HG02973 (cell line): ENCODE measurements around the gene PDE6B.

Experiments used
- ATAC-seq: cut with Tn5 transposase; IDR thresholded peaks from one replicate; pipeline ENCODE4 v1.9.1; 2021; ENCODE audit warnings: moderate library complexity; ENCODE audit not compliant: unreplicated experiment

Gene PDE6B

DNA sequence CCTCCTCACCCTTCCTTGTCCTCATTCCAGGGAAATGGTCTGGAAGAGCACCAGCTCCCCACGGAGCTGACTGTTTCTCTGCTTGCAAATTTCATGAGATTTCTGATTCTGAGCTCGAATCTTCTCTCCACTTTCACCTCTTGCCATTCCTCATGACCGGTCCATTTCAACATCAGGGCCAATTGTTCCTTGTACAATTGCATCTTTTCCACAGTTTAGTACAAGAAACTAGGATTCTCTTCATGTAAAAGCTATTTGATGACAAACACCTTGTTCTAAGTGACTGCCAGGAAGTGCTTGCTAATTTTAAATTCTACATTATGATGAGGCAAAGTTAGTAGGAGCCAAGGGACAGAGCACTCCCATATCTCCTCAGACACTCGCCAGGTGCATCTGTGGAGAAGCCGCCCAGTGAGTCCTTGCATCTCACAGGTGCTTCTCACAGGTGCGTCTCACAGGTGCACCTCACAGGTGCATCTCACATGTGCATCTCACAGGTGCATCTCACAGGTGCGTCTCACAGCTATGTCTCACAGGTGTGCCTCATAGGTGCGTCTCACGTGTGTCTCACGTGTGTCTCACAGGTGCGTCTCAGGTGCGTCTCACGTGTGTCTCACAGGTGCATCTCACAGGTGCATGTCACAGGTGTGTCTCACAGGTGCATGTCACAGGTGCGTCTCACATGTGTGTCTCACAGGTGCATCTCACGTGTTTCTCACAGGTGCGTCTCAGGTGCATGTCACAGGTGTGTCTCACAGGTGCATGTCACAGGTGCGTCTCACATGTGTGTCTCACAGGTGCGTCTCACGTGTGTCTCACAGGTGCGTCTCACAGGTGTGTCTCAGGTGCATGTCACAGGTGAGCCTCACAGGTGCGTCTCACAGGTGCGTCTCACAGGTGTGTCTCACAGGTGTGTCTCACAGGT lies 3.0 kb upstream of the PDE6B start:
- no peak for ATAC-seq

DNA sequence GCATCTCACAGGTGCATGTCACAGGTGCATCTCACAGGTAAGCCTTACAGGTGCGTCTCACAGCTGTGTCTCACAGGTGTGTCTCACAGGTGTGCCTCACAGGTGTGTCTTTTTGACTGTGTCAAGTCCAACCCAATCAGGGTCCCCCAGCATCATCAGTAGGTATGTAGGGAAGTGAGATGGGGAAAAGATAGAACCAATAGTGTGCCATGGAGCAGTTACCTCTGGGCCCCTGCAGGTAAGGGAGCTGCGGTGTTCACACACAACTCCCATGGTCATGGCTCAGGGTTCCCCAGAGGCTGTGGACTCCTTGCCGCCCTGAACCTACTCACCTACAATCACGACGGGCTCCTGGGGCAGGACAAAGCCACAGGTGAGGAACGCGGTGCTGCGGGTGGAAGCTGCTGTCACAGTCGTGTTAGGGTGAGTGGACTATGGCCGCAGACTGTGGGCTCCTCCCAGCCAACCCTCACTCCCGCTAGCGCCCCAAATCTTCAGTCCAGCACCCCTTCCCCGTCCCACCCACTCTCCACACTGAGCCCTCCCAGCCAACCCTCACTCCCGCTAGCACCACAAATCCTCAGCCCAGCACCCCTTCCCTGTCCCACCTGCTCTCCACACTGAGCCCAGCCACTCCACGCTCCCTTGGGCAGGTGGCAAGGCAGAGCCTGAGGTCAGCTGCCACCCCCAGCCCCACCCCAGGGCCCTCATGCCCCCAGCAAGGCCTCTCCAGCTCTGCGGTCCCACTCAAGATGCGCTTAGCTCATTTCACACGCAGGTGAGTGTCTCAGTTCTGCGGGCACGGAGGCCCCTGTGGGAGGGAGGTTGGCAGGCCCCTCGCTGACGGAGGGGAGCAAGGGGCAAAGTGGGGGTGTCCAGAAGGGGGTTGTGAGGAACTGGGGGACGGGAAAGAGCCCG lies 2.1 kb upstream of the PDE6B start:
- no peak for ATAC-seq

DNA sequence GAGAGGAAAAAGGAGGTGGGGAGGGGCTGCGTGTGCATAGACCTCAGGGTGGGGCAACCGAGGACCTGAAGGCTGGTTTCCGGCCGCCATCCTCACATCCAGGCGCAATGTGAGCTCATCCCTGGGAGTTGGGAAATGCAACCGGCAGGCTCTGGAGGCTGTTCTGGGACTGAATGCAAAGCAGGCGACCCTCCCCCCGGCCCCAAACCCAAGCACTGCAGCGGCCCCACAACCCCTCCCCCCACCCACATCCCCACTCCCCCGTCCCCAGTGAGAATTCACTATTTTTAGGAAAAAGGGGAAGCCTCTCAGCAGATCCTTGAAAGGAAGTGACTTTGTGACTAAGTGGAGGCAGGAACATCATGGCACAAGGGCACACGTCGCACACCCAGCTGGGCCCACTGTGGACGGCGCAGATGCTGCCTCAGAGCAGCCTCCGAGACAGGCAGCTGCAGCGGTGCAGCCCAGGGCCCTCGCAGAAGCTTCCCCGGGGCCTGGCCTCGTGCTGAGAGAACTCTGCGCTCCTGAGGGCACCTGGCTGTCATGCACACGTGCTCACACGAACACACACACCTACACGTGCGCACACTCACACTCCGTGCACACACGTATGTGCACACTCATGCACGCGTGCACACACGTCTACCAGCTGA lies 1.3 kb upstream of the PDE6B start:
- ATAC-seq, result no peak

DNA sequence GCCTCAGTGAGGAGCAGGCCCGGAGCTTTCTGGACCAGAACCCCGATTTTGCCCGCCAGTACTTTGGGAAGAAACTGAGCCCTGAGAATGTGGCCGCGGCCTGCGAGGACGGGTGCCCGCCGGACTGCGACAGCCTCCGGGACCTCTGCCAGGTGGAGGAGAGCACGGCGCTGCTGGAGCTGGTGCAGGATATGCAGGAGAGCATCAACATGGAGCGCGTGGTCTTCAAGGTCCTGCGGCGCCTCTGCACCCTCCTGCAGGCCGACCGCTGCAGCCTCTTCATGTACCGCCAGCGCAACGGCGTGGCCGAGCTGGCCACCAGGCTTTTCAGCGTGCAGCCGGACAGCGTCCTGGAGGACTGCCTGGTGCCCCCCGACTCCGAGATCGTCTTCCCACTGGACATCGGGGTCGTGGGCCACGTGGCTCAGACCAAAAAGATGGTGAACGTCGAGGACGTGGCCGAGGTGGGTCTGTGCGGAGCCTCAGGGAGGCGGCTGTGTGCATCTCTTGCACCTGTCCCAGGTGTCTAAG lies 323 bp downstream of the PDE6B start:
- no peak for ATAC-seq

DNA sequence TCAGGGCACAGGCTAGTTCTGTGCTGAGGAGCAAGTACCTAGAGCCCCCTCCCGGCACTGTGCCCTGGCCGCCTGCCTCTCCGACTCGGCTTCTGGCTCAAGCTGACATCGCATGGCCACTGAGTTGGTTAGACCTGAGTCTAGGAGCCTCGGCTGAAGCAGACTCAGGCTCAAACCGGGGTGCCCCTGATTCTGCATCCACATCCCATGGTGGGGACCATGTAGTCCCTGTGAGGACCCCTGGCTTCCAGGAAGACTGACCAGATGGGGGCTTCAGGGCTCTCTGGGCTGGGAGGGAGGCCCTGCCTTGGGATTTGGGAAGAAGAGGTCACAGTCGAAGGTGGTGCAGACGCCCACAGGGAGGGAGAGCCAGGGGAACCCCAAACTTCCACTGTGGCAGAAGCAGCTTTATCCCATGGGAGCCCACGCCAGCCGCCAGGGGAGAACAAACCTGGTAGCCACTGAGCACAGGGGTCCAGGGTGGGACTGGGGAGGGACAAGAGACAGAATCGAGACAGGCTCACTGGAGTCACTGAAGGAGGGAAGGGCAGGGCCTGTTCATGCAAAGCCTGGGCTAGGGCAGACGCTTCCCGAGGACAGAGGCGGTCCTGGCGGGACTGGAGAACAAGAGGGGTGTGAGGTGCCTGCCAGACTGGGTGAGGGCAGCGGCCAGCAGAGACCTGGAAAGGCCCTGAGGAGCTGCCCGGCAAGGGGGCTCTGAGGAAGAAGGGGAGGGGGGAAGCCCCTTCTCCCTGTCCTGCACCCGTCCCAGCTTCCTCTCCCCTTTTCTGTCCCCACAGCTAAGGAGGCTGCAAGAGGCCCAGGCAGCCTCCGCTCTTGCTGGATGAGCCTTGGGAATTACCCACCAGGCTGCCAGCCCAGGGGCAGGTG lies 1.1 kb downstream of the PDE6B start:
- no peak for ATAC-seq

DNA sequence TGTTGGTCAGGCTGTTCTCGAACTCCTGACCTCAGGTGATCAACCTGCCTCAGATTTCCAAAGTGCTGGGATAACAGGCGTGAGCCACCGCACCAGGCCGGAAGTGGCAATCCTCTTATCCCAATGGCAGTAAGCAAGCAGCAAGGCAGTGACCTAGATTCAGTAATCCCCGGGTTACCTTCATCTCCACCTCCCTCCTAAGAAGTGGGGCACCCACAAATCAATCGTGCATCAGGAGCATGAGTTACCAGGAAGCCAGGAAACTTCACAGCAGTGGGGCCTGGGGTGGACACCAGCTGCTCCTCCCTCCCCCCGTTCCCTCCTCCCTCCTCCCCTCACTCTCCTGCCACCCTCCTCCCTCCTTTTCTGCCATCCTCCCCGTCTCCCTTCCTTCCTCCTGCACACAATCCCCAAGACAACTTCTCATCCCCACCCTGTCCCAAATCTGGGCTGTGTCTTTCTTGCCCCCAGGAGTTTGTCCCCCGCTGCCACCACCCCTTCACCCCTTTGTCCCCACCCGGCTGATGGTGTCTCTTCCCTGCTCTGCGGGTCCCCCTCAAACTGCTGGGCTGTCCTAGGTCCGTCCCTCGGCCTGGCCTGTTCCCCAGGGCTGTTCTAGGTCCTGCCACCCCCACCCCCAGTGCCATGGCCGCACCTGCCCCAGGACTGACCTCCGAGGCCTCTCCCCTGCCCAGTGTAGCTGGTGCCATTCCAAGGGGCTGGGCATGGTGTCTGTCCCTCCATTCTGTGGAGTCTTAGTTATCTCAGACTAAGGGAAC lies 2.2 kb downstream of the PDE6B start:
- ATAC-seq, result no peak

DNA sequence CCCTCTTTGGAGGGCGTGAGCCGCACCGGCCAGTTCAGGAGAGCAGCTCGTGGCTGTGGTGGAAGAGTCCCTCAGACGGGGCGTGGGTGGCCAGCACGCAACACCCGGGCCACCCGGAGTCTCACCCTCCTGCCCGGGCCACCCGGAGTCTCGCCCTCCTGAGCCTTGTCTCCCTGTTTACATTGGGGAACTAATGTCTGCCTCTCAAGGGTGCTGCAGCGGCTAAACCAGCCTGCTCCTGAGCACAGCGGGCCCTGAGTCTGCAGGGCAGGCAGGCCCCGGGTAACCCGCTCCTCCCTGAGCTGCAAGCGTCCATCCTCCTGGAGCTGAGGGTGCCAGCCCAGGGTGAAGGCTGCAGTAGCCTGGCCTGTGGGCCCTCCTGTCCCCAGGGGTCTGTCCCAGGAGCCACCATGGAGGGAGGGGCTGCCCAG lies 3.0 kb downstream of the PDE6B start:
- no peak for ATAC-seq

DNA sequence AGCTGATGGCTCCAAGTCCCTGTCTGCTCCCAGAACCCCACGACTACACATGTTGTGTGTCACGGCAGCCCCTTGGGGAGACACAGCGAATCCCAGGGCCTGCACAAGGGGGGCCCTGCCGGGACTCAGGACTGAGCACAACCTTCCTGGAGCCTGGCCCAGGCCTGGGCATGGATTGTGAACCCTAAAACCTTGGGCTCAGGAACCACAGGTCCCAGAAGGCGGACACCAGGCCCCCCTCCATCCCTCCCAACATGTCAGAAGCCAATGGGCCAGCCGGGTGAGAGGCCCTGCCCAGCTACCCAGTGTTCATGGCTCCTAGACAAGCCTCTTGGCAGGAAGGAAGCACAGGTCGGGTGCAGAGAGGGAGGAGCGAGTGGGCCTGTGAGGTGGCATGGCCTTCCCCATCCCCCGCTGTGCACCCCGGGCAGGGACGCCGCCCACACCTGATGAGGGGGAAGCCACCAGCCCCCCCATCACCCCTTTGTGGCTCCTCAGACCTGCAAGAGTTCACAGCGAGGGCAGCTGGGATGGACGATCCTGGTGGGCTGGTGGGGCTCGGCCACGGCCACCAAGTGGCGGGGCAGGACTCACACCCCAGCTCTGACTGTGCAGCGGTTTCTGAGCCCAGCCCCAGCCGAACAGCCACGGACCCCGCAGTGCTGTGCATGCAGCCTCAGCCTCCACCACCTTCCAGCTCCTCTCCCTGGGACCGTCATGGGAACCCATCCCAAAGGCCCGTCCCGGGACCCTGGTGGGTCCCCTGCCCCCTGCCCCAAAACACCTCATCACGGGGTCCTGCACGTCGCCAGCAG lies 3.7 kb downstream of the PDE6B start:
- no peak for ATAC-seq

DNA sequence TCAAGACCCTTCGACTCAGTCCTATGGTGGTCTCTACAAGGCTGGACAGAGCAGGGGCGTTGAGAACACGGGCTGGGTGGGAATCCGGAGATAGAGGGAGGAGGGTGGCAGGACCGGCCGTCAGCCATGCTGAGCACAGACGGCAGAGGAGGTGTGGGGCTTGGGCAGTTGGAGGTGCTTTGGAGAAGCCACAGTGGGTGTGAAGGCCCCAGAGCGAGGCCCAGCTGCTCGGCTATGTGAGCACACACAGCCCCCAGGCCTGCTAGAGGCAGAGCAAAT lies 4.2 kb downstream of the PDE6B start:
- no peak for ATAC-seq

DNA sequence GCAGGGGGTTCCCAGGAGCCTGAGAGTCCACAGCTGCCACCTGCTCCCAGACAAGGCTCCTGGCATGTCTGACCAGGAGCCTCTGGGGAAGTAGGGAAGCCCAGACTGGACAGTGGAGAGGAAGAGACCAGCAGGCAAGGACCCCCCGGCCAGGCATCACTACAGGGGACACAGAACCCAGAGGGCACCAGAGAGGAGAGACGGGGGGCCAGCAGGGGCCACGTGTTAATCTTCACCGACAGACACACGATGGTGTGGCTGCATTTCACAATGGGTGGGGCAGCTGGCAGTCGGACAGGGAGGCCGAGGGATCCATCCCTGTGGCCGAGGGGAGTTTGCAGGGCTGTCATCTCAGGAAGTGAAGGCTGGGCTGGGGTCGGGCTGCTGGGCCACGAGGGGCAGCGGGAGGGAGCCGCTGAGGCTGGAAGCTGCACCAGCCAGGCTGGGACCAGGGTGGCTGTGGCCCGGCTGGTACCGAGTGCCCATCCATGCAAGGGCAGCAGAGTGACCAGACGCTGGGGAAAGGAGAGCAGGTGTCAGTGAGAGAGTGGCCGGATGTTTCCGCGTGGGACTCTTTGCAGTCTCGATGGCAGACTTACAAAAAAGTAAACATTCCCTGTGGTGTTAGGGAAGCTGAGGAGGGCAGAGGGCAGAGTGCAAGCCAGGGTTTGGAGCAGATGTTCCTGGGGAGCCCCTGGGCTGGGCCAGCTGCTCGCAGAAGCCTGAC lies 4.7 kb downstream of the PDE6B start:
- no peak for ATAC-seq

DNA sequence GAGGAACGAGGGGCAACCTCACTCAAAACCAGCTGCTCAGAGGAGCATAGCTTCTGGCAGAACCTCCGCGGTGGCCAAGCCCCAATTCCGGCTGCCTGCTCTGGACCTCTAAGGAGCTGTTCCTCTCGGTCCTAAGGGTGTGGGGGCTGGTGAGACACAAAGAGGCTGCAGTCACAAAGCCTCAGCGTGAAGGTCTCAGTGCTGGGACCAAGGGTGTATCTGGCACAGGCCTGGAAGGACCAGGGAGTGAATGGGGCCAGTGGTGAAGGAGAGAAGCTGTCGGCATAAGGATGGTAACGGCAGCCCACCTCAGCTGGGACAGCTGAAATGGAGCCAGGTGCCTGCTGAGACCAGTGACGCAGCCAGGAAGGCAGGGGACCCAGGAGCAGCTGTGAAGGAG lies 5.3 kb downstream of the PDE6B start:
- no peak for ATAC-seq

DNA sequence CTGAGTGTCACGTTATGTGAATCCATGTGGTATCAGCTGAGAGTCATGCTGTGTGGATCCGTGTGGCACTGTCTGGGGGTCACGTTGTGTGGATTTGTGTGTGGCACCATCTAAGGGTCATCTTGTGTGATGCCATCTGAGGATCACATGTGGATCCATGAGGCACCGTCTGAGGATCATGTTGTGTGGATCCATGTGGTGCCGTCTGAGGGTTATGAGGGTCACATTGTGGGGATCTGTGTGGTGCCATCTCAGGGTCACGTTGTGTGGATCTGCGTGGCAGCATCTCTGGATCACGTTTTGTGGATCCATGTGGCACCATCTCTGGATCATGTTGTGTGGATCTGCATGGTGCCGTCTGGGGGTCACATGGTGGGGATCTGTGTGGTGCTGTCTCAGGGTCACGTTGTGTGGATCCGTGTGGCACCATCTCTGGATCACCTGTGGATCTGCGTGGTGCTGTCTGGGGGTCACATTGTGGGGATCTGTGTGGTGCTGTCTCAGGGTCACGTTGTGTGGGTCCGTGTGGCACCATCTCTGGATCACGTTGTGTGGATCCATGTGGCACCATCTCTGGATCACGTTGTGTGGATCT lies 6.9 kb downstream of the PDE6B start:
- ATAC-seq, result no peak

DNA sequence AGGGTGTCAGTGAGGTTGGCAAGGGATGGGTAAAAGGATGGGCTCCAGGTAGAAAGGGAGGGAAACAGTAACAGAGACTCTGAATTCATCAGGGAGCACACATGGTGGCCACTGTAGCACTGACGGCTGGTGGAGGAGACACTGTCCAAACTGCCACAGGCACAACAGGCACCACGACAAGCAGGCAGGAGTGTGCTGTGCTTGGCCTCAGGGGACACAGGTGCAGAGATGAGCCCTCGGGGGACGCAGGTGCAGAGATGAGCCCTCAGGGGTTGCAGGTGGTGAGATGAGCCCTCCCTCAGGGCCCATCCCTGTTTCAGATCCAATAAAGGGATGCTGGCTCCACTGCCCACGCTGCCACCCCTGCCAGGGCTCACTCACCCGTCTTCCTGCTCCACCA lies 7.6 kb downstream of the PDE6B start:
- ATAC-seq, result no peak

DNA sequence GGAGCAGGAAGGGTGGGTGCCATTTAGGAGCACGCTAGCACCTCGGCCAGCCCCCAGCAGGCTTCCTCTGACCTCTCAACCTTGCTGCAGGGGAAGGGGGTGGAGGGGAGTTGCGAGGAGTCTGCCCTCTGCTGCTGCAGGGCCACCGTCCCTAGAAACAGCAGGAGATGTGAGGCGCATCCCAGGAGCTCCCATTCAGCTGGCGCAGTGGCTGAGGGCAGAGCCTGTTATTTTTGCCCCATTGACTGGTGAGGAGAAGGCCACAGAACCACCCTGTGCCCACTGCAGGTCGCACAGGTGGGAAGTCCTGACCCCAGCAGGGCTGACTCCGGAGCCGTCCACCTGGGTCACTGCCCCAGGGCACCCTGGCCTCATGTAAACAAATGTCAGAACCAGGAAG lies 8.0 kb downstream of the PDE6B start:
- no peak for ATAC-seq

DNA sequence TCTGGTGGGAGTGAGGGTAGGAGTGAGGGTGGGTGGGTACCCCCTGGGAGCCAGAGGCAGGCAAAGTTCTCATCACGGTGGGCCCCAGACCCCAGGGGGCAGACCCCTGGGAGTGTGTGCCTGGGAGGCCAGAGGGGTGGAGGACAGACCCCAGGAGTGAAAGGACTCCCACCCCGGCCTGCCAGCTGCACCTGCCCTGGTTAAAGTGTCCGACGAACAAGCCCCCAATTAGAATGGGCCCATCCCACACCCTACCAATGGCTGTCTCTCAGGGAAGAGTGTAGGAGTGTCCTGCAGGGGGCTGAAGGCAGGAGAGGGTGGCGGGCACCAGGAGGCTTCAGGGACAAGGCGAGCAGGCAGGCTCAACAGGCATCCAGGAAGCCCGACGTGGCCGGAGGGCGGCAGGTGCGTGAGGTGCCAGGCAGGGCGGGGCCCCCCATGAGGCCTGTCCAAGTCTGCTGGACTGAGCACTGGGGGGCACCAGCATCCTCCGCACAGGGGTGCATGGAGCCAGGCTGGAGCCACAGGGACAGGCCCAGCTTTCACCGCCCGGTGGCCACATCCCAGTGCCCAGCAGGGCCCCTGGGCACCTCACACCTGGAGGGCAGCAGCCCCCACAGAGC lies 8.7 kb downstream of the PDE6B start:
- no peak for ATAC-seq

DNA sequence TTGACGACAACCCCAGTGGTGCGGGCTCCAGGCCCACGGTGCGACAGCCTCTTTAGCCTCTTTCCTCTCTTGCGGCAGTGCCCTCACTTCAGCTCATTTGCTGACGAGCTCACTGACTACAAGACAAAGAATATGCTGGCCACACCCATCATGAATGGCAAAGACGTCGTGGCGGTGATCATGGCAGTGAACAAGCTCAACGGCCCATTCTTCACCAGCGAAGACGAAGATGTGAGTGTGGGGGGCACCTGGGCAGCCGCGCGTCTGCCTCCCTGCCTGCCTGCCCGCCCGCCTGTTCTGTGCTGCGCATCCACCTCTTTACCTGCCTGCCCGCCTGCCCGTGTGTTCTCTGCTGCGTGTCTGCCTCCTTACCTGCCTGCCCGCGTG lies 9.2 kb downstream of the PDE6B start:
- no peak for ATAC-seq
